GM12891 (cell line): ENCODE measurements around the gene BCL2L12.

Experiments
- DNase-seq: peaks from one replicate; pipeline ENCODE4 v3.0.0; 2011; ENCODE audit warnings: low spot score; ENCODE audit not compliant: insufficient read length
- FAIRE-seq: peaks from 2 replicates; lab custom pipeline; 2011; peaks lifted over from hg19 to GRCh38; lab: Jason Lieb, UNC
- PAX5 ChIP-seq: IDR thresholded peaks from 2 replicates; pipeline ENCODE4 v1.6.1; 2011; ENCODE audit warnings: low read length, moderate library complexity, mild to moderate bottlenecking; ENCODE audit not compliant: insufficient read depth, severe bottlenecking
- POLR2A ChIP-seq: IDR thresholded peaks from 2 replicates; pipeline ENCODE4 v1.6.1; 2011; ENCODE audit warnings: low read depth, low read length, control low read depth
- POLR2AphosphoS5 ChIP-seq: IDR thresholded peaks from 2 replicates; pipeline ENCODE4 v1.6.1; 2011; ENCODE audit warnings: low read depth, low read length, control low read depth
- POU2F2 ChIP-seq: IDR thresholded peaks from 2 replicates; pipeline ENCODE4 v1.6.1; 2011; ENCODE audit warnings: low read depth, mild to moderate bottlenecking, control low read depth, low read length, moderate library complexity
- SPI1 ChIP-seq: IDR thresholded peaks from 2 replicates; pipeline ENCODE4 v1.6.1; 2011; ENCODE audit warnings: low read depth, low read length, control low read depth
- TAF1 ChIP-seq: IDR thresholded peaks from 2 replicates; pipeline ENCODE4 v1.6.1; 2011; ENCODE audit warnings: low read depth, low read length, control low read depth

The BCL2L12 gene

DNA sequence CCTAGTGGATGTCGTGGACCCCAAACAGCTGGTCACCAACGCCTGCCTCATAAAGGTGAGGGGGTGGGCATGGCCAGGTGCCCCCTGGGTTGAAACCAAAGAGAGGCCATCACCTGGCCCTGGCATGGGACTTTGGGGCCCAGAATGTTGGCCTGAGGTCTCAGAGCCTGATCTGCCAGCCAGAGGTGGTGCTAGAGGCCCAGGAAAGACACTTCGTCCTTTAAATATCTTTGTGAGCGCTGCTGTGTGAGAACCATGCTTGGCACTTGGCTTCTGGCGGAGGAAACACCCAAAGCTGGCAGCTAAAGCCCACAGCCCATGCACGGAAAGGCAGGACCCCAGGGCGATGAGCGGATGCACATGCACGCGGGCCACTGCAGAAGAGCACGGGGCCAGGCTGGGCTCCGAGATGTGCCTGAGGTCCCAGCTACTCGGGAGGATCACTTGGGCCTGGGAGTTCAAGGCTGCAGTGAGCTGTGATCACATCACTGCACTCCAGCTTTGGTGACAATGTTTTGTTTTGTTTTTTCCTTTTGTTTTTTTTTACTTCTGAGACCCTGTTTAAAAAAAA, 19.3 kb downstream of the BCL2L12 start:
- DNase-seq: no peak
- FAIRE-seq: no peak
- peak; percentile 26; the same call in 1 of the 2 replicates for TF ChIP-seq POLR2AphosphoS5
- no peak for TF ChIP-seq SPI1

DNA sequence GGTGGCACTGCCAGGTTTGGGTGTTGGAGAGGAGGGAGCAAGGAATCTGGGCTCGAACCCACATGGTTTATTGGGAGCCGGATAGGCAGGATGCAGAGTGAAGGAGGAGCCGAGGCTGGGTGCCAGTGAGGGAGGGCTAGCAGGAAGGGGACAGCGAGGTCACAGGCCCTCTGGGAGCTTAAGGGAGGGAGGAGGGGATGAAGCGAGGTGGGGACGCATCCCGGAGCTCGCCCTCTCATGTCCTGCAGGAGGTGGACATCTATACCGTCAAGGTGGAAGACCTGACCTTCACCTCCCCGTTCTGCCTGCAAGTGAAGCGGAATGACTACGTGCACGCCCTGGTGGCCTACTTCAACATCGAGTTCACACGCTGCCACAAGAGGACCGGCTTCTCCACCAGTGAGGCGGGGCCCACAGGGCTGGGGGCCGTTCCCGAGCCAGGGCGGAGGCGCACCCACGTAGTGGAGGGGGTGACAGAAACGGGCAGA, 20.2 kb downstream of the BCL2L12 start:
- DNase-seq (no peak), FAIRE-seq (no peak)
- TF ChIP-seq TAF1: no peak
- TF ChIP-seq SPI1: no peak
- TF ChIP-seq POU2F2: no peak
- TF ChIP-seq POLR2A: peak; percentile 17; the same call in 1 of the 2 replicates
- TF ChIP-seq POLR2AphosphoS5: peak; percentile 70
- no peak for TF ChIP-seq PAX5

DNA sequence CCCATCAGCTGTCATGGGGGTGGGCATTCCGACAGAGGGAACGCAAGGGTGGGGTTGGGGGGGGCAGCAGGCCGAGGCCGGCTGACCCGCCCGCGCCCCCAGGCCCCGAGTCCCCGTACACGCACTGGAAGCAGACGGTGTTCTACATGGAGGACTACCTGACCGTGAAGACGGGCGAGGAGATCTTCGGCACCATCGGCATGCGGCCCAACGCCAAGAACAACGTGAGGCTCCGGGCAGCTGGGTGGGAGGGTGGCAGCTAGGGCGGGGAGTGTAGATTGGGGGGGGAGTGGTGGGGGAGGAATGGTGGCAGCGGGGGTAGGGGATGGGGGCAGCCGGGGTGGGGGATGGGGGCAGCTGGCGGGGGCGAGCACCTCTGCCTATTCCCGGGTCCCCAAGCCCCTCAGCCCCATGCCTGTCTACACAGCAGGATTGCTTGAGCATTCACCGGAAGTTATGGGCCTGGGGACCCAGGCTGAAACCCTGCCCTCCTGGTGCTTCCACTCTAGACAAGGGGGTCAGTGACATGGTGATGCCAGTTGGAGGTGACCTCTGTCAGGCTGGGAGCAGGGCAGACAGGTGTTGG, 20.9 kb downstream of the BCL2L12 start:
- DNase-seq: no peak
- FAIRE-seq: no peak
- TF ChIP-seq TAF1 (no peak), POU2F2 (no peak), PAX5 (no peak), SPI1 (no peak), POLR2A (no peak), POLR2AphosphoS5 (no peak)

DNA sequence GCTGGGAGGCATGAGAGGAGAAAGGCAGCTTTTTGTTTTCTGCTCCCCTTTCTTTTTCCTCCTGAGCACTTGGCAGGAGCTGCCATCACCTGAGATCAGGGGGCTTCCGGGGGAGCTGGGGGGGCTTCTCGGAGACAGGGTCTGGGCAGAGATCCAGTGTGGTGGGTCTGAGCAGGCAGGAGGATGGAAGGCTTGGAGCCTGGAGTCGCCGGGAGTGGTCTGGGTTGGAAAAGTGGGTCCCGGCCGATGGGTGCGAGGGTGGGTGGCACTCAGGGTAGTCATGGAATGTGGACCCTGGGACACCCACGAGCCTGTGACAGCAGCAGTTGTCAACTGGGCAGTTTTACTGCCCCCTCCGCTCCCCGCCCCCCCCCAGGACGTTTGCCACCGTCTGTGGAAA, 21.4 kb downstream of the BCL2L12 start:
- DNase-seq (no peak), FAIRE-seq (no peak)
- no peak for TF ChIP-seq TAF1
- no peak for TF ChIP-seq POLR2A
- no peak for TF ChIP-seq POLR2AphosphoS5
- no peak for TF ChIP-seq SPI1
- no peak for TF ChIP-seq POU2F2
- no peak for TF ChIP-seq PAX5

DNA sequence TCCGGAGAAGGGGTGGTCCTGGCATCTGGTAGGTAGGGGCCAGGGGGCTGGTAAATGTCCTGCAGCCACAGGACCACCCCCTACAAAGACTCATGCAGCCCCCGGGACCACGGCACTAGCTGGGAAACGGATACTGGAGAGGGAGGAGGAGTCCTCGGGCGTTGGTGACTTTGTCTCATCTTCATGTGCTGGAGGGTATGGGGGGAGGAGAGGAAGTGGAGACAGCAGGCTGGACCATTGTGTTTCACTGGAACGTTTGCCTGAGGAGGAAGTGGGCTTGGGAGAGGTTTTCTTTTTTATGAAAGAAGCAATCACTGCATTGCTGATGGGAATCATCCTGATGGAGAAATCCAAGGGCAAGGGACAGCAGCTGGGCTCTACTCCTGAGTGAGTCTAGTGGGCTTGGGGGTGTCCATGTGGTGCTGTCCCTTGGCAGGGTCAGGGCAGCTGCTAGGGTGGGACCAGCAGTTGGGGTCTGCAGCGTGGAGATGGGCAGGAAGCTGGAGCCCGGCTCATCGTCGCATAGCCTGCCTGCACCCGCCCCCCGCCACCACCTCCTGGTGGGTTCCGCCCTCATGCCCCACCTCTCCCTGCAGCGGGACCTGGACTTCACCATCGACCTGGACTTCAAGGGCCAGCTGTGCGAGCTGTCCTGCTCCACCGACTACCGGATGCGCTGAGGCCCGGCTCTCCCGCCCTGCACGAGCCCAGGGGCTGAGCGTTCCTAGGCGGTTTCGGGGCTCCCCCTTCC, 22.0 kb downstream of the BCL2L12 start:
- no peak for FAIRE-seq
- DNase-seq: no peak
- peak; percentile 17; the same call in 1 of the 2 replicates for TF ChIP-seq POLR2A
- TF ChIP-seq POU2F2: no peak
- TF ChIP-seq SPI1: peak; percentile 22; the same call in 1 of the 2 replicates

DNA sequence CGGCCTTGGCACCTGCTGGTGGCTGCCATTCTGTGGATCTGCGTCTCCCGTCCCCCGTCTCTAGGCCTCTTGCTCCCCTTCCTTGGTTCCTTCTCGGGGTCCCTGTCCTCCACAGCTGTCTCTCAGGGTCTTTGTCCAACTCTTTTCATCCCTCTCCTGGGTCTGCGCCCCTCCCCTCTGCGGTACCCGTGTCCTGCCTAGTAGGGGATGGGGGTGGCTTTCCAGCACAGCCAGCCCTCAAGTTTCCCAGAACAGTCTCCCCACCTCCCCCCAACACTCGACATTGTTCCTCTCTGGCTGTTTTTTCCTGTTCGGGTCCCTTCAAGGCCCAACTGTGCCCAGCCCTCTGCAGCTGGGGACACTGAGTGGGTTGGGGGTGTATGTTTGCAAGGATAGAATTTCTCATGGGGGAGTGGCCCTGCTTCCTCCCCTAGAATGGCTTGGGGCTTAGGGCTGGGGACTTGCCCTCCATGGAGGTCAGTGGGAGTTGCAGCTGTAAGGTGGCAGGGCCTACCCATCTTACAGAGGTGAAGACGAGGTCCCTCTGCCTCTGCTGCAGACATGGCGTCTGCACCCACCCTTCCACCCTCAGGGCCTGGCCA, 22.9 kb downstream of the BCL2L12 start:
- TF ChIP-seq POLR2A (peak; percentile 51; the same call in 1 of the 2 replicates), PAX5 (no peak), POLR2AphosphoS5 (0 out of 2 replicates have a peak, but pooled peaks have one; percentile 16)
- FAIRE-seq: no peak

DNA sequence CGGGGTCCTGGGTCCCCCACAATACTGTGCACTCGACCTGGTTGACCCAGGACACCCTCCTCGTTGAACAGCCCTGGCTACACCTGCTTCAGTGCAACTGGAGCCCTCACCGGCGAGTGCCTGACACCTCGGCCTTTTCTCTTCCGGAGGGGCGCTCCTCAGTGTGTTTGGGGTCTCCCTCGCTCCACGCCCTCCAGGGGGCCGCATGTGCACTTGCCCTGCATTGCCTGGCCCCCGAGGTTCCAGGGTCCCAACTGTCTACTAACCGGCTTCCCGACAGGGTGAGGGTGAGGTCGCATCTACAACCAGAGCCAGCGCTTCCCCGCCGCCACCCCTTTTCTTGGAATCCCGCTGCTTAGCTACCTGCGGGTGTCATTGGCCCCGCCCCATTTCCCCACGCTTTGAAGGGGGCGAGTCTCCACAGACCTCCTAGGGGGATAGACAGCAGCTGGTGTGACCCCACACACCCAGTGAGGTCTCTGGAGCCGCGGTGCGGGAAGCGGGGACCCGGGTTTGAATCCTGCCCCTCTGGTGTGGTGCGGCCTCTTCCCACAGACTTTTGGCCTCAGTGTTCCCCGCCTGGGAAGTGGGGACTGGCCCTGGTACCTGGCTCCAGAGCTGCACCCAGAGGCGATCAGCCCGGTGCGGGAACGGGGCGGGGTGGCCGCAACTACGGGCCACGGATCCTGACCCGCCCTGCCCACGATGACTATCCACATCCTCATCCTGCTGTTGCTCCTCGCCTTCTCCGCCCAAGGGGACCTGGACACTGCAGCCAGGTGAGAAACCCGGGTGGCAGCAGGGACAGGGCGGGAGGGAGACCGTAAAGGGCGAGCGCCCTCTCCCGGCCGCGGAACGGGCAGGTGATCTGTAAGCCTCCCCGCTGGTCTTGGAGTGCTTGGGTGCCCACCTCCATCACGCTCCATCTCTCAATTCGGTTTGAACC, 23.7 kb downstream of the BCL2L12 start, which contains the start of gene ADM5:
ADM5 (plus strand) TSS at position 462 of the 946 bp plus-strand sequence; CDS start at position 706, 244 bp downstream.
- FAIRE-seq (no peak), DNase-seq (no peak)
- TF ChIP-seq TAF1 (no peak), POLR2AphosphoS5 (peak; percentile 47; the same call in 1 of the 2 replicates), POLR2A (0 out of 2 replicates have a peak, but pooled peaks have one; percentile 27)

More for the DNA sequence above, 22.9 kb downstream of the BCL2L12 start:
- DNase-seq: no peak

DNA sequence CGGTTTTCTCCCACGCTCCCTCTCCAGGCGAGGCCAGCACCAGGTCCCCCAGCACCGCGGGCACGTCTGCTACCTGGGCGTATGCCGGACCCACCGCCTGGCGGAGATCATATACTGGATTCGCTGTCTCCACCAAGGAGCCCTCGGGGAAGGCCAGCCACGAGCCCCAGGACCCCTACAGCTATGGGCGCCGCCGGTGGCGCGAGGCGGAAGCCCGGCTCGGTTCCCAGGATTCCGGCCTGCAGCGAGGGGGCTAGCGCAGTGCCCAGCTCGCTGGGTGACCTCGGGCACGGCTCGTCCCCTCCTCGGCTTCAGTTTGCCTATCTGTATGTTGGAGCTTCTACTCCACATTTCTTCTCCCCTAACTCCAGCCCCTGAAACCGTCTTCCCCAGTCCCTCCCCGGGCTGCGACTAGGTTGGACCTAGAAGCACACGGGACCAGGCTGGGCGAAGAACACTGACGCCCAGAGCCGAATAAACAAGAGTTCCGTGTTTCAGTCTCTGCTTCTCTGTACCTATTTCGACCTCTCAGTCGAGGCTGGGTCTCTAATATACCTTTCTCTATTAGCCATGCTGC, 24.4 kb downstream of the BCL2L12 start:
- TF ChIP-seq PAX5: no peak
- no peak for TF ChIP-seq TAF1
- TF ChIP-seq POLR2A: no peak
- TF ChIP-seq SPI1: no peak
- TF ChIP-seq POU2F2: no peak
- TF ChIP-seq POLR2AphosphoS5: no peak
- no peak for FAIRE-seq
- DNase-seq: no peak

DNA sequence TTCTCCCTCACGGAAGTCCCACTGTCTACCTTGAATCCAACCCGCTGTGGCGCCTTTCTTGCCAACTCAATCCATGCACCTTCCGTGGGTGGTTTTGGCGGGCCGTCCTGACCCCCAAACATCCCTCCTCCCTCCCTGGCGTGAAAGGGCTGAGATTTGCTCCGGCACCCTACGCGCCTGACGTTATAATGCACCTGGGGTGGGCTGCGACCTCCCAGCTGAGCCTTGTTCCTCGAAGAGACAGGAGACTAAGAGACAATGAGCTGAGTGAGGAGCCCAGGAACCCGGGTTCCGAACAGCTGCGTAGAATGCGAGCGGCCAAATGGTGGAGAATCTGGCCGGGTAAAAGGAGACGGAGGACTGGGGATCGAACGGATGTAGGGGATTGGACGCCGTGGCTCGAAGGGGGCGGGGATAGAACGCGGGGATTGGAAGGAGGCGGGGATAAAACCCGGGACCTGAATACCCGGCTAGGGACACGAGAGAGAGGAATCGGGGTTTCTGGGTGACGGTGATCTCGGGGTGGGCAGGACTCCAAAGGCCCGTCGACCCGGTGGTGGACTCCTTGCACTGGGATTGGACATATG, 25.0 kb downstream of the BCL2L12 start, which contains the start of gene CPT1C:
CPT1C (plus strand) TSS at position 461 of the 587 bp plus-strand sequence. CDS start 1,137 bp downstream, outside the sequence.
- DNase-seq (no peak), FAIRE-seq (no peak)
- TF ChIP-seq POLR2A (no peak; the same call in none of the 2 replicates), POLR2AphosphoS5 (no peak), TAF1 (0 out of 2 replicates have a peak, but pooled peaks have one; percentile 35), PAX5 (no peak), SPI1 (no peak), POU2F2 (no peak; the same call in 1 of the 2 replicates)
